NCI-H774 (cell line): ENCODE measurements around the gene GAB2.

Experiments used
- DNase-seq: peaks from one replicate; lab custom pipeline; 2025; lab: John Stamatoyannopoulos, UW

The GAB2 gene

DNA sequence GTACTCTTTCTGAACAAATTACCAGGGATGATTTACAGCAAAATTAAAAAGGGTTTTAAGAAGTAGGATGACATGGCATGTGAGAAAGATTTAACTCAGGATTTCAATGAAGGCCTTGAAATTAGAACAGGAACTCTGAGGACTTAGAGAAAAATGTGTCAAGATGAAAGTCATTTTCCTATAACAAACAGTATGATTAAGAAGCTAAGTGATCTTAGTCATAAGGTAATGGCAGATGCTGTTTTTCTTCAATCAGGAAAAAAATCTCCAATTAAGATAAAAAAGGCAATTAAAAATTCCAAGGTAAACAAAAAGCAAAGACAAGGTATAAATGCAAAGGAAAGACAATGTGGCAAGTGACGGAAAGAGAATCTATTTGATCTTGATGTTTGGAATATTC, 73.5 kb downstream of the GAB2 start:
- no peak for DNase-seq

- DNase-seq: no peak
Measured at GRCh38 chr11:78343303-78343702, 74.3 kb downstream of the GAB2 start.

- DNase-seq: no peak
Measured at GRCh38 chr11:78341841-78342240, 75.8 kb downstream of the GAB2 start.

- no peak for DNase-seq
Measured at GRCh38 chr11:78340530-78340929, 77.1 kb downstream of the GAB2 start.

GRCh38 chr11:78339945-78340344, 77.7 kb downstream of the GAB2 start:
- no peak for DNase-seq

DNA sequence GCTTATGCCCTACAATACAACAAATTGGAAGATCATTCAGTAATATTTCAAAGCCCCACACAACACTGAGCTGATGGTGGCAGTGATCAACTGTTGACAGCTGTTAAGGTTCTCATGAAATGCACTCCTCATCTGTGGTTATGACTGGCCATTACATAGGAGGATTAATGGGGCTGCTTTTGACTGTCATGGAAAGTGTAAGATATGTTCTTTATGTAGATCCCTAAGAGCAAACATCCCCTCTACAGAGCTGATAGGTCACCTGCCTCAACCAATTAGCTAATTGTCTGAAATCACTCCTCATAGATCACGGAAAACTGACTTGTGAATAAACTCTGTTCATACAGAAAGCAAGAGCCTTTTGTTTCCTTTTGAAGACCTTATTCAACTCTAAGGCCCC, 78.1 kb downstream of the GAB2 start:
- peak; percentile 93 for DNase-seq

DNA sequence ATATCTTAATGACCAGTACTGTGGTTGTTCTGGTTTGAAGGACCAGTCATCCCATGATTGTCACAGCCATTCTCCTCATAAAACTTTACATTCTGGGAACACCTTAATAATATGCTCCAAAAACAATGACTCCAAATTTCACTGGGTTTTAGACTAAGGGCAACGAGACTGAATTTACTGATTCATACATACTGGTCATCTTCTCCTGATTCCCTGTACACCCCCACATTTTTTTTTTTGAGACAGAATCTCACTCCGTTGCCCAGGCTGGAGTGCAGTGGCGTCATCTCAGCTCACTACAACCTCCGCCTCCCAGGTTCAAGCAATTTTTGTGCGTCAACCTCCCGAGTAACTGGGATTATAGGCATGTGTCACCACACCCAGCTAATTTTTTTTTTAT, 78.9 kb downstream of the GAB2 start:
- DNase-seq: no peak

GRCh38 chr11:78338138-78338537, 79.5 kb downstream of the GAB2 start:
- DNase-seq: peak; percentile 67

GRCh38 chr11:78337554-78337924, 80.1 kb downstream of the GAB2 start:
- DNase-seq: no peak

DNA sequence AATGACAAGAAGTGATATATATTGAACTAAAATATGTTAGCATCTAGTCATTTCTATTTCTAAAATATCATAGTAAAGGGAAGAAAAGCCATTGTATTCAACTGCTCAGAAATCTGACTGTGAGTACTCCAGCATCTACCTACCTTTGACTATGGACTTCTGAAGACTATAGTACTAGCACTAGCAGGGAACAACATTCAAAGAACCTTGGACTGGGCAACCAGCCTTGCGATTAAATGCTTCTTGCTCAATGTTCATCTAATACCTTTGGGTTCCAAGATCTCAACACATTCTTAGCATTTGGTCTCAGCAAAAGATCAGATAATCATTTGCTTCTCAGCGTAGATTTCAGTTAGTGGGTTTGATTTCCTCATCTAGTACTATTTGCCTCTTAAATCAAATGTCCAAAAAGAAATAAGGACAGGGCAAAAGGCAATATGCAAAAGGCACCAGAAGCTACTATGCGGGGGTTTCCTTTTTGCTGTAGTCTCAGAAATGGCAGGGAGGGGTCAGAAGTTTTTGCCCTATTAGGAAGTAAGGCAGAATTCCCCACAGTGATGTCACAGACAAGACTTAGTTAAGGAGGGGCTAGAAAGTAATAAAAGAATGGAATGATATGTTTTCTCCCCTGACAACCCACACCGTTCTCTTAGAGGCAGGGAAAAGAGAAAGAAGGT, 80.6 kb downstream of the GAB2 start:
- no peak for DNase-seq

DNA sequence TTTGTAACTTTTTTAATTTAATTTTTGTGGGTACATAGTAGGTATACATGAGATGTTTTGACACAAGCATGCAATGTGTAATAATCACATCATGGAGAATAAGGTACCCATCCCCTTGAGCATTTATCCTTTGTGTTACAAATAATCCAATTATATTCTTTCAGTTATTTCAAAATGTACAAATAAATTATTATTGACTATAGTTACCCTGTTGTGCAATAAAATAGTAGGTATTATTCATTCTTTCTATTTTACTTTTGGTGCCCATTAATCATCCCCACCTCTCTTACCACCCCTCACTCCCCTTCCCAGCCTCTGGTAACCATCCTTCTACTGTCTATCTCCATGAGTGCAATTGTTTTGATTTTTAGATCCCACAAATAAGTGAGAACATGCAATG, 83.5 kb downstream of the GAB2 start:
- no peak for DNase-seq

- DNase-seq: no peak
Measured at GRCh38 chr11:78332872-78333271, 84.7 kb downstream of the GAB2 start.

DNA sequence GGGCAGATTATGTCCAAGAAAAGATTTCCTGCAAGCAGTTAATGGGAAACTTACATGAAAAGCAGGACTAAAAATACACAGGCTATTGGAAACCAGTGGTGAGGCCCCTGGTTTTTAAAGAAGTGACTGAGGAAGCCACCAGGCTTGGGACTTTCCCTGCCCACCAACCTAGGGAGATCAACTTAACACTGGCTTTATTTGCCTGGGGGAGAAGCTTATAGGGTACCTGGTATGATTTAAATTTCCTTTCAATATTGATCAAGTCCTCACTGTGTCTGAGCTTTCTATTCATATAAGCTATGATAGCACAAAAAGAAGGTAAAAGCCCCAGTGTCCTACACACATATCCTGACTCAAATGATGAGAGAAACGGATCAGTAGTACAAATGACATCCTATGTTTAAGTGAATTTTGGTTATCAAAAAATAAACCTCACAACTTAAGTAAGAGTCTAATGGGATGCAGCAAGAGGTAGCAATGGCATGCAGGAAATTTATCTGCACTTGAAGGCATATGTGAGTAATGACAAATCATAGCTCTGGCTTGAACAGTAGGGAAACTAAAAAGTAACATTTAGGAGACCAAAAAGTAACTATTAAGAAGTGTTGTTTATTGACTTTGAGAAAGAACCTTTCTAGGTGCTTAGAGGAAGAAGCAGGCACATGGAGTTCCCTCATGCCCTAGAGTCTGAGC, 85.3 kb downstream of the GAB2 start:
- DNase-seq: no peak

GRCh38 chr11:78331711-78332110, 85.9 kb downstream of the GAB2 start:
- DNase-seq: no peak

GRCh38 chr11:78330361-78330760, 87.3 kb downstream of the GAB2 start:
- DNase-seq: no peak

DNA sequence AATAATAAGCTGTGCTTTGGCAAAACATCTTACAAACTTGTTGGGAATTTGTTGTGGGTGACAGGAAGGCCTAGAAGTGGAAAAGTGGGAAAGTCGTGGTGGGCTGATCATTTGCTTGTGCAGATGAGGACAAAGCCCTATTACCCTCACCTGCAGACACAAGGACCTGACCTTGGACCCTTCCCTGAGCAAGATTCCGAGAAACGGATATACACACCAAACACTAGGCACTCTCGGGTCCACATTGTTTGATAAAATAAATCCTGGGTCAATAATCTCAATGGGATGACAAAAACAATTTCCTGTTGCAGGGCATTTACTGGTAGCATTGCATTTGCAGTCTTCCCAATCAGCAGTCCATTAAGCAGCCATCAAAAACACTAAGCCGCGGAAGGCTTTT, 89.7 kb downstream of the GAB2 start:
- no peak for DNase-seq

GRCh38 chr11:78325274-78325781, 92.3 kb downstream of the GAB2 start:
- DNase-seq: no peak

DNA sequence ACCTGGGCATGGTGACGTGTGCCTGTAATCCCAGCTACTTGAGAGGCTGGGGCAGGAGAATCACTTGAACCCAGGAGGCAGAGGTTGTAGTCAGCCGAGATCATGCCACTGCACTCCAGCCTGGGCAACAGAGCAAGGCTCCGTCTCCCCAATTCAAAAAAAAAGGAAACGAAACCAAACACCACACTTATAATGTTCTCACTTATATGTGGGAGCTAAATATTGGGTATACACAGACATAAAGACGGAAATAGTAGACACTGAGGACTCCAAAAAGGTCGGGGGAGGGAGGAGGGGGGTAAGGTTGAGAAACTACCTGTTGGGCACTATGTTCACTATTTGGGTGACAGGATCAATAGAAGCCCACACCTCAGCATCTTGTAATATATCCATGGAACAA, 94.3 kb downstream of the GAB2 start:
- DNase-seq: no peak

DNA sequence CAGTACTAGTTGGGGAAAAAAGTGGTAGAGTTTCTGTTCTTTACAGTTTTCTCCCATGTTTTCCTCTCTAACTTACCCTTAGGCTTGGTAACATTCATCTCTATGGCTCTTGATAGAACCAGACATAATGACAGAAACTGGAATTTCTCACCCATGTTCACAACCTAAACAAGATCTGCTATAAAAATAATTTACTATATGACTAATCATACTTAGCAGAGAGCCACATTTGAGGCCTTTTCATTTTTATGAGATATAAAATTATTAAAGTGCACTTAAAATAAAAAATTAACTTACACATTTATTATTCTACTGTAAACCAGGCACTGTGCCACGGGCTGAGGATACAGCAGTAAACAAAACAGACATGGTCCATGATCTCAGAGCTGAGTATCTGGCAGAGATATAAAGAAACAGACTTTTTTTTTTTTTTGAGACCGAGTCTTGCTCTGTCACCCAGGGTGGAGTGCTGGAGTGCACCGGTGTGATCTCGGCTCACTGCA, 98.1 kb downstream of the GAB2 start:
- DNase-seq: no peak

DNA sequence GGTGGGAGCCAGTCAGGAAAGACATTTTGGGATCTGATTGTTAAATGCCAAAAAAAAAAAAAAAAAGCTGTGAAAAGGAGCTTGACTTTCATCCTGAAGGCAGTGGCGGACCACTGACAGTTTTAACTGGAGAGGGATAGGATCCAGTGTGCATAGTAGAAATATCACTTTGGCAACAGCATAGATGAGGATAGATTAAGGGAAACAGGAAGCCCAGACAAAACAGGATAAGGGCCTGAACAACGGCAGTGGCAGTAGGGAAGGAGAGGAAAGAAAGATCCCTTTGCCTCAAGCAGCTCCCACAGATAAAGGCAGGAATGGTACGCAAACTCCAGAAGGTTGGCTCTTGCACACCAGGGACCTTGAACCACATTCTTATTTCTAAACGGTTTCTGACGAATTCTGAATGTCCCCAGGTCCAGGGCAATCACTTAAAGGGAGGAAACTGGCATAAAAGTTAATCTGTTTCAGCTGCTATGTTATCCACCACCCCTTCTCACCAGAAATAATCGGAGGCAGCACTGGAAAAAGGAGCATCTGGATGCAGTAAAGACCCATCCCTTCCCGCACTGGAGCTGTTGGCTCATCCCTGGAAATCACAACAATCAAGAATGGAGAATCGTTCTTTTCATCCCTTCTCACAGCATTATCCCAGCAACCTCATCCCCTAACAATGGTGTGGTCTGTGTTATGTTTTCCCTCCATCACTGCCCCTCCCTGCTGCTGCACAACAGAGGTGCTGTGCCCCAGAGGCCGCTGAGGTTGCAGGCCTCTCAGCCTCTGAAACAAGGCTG, 99.1 kb downstream of the GAB2 start:
- DNase-seq: no peak

- no peak for DNase-seq
Measured at GRCh38 chr11:78315724-78316123, 101.9 kb downstream of the GAB2 start.

DNA sequence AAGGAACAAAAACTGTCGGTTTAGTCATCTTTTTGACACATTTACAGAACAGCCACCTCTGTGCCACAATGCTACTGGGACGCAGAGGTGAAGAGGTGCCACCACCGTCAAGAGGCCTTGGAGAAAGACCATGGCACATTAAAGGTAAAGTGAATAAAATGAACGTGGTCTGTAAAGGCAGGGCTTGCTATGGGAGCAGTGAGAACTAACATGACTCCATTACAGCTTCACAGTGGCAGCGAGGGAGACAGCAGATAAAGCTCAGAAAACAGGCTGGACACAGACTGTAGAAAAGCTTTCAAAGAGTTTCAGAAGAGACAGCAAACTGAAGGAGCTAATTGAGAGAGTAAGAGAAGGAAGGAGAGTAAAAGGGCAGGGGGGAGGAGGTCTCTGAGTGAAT, 102.9 kb downstream of the GAB2 start:
- DNase-seq: no peak

GRCh38 chr11:78313898-78314297, 103.7 kb downstream of the GAB2 start:
- no peak for DNase-seq
